Activated CD8-positive, alpha-beta memory T cell treated with anti-CD3 and anti-CD28 coated beads, Interleukin-2, amount 50 U/mL, for 1 hour (primary cell): Measurements from ENCODE around the gene CCR6.

Experiments
- DNase-seq: peaks from one replicate; pipeline ENCODE4 v3.0.0-alpha.2; 2020; ENCODE audit errors: extremely low read depth

Gene CCR6

GRCh38 chr6:167119670-167120582 is 3.0 kb upstream of the CCR6 start:
- DNase-seq, result no peak

- no peak for DNase-seq
Measured at GRCh38 chr6:167120583-167120903, 2.4 kb upstream of the CCR6 start.

GRCh38 chr6:167121335-167121841 is 1.5 kb upstream of the CCR6 start:
- DNase-seq, result no peak

DNA sequence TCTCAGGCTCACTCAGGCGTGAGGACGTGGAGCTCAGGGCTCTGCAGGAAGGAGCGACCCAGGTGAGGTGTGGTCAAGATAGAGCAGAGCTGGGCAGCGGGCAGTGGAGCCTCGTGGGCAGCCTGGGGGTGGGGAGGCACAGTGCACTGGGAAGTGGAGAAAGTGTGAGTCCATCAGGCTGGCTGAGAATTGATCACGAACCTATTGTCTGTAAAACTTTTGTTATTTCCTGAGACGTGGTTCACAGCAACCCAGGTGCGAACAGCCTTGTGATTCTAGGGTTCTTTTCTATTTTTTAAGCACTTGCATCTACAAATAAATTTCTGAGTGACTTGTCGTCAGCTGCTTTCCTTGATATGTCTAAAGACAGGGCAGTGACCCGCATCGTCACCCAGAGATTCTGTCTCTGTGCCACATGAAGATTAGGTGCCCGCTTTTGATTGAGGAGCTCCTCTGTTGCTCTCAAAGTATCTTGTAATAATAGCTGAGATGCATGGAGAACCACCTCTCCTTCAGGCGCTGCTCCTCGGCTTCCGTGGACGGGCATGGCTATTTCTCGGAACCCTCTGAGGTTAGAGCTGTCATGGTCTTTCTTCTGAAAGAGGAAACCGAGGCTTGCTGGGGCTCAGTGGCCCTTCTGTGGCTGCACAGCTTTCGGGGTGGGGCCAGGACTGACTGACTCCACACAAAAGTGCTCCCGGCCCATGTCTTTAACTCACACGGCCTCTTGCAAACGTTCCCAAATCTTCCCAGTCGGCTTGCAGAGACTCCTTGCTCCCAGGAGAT is 662 bp upstream of the CCR6 start:
- DNase-seq, result no peak

DNA sequence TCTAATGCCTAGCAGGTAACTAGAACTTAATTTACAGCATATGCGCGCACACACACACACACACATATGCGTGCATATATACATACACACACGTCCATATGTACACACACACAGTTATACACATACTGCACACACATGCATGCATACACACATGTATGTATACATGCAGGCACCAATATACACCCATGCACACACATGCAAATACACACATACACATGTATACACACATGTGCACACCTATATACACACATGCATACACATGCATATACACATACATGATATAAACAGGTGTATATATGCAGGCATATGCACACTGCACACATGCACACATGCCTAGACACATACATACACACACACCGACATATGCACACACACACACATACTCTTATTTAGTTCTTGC is 1.9 kb downstream of the CCR6 start:
- DNase-seq, result no peak

GRCh38 chr6:167125410-167125809 is 2.5 kb downstream of the CCR6 start:
- DNase-seq, result no peak

DNA sequence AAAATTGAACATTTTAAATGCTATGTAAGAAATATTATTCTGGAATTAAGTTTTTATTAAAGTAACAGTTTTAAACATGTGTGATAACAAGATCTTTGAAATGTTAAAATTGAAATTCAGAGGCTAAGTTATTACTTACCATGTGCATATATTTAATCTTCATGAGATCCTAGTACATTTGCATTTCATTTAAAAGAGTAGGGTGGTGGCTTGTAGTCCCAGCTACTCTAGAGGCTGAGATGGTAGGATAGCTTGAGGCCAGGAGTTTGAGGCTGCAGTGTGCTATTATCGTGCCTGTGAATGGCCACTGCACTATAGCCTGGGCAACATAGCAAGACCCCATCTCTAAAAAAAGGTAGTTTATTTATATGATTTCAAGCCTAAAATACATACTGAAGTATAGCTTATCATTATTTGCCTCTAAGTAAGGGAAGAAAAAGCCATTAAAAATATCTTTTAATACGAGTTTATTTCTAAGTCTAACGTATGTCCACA is 3.0 kb downstream of the CCR6 start:
- no peak for DNase-seq

DNA sequence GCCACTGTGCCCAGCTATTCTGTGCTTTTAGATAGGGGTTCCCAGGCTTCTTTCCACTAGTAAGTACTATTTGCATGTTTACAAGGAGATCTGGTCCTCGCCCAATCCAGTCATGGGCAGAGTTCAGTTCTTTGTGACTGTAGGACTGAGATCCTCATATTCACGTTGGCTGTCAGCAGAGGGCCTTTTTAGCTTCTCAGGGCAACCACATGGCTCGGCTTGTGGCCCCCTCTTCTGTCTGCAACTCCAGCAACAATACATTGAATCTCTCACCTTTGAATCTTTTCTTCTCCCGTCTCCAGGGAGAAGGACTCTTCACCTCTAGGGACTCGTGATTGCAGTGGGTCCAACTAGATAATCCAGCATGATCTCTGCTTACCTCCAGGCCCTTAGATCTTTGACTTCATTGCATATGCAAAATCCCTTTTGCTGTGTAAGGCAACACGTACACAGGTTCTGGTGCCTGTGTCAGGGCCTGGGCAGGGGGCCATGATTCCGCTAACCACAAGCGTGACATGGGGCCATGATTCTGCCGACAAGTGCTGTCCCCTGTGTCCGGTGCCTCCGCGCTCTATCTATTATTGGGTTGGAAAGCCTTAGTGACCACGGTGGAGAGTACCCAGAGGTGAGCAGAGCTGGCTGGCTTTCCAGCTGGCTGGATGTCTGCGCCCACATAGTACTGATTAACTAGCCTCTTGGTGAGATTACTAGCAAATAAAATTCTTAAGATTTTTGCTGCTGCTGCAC is 5.1 kb downstream of the CCR6 start:
- DNase-seq, result no peak

DNA sequence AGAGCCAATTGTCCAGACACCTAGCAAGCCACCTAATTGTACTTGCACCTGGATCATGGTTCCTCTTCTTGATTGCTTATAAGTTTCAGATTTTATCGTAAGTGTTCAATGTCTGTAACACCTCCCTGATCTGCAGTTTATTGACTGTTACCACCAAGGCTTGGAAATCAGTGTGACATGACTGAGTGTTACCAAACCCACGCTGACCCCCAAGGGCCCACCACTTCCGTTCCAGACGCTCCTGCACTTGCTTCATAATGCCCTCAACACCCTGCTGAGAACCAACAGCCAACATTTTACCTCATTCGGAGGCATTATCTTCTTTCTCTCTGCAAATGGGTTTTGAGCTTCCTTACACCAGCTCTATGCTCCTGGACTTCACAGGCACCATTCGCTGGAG is 6.3 kb downstream of the CCR6 start:
- no peak for DNase-seq

GRCh38 chr6:167129562-167129961 is 6.7 kb downstream of the CCR6 start:
- no peak for DNase-seq

- DNase-seq, result no peak
Measured at GRCh38 chr6:167130008-167130677, 7.2 kb downstream of the CCR6 start.

DNA sequence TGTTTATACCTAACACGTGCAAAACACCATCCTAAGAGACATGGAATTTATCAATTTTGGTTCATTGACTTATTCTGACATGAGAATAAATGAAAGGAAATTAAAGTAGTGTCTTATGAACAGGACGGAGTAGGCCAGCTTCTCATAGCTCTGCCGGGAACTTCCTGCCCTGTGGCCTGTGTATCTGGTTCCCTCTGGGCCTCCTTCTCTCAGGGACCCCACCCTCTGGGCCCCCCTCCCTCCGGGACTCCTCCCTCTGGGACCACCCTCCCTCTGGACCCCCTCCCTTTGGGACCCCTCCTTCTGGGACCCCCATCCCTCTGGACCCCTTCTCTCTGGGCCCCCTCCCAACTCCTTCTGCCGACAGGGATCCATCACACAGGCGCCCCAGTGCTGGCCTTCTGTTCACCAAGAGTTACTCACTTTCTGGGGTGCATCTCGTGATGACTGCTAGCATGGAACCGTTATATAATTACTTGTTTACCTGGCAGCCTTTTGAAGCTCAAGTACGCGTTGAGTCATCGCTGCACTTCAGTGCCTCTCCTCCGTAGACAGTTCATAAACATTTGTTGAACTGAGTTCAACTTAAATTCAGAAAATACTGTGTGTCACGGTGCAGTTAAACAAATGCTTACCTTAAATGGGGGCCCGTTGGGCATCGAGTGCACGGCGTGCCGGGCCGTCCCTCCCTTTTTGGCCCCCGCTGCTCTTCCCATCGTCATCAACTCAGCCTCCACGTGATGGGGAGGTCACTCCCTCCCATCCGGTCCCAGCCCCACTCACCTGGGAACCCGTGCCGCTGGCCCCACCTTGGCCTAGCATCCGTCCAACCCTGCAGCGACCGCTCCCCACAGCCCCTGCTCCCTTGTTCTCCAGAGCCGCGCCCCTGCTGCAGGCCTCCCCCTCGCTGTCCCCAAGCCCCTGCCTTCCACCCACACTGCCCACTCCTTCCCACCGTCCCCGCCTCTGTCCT is 8.1 kb downstream of the CCR6 start:
- DNase-seq, result no peak

DNA sequence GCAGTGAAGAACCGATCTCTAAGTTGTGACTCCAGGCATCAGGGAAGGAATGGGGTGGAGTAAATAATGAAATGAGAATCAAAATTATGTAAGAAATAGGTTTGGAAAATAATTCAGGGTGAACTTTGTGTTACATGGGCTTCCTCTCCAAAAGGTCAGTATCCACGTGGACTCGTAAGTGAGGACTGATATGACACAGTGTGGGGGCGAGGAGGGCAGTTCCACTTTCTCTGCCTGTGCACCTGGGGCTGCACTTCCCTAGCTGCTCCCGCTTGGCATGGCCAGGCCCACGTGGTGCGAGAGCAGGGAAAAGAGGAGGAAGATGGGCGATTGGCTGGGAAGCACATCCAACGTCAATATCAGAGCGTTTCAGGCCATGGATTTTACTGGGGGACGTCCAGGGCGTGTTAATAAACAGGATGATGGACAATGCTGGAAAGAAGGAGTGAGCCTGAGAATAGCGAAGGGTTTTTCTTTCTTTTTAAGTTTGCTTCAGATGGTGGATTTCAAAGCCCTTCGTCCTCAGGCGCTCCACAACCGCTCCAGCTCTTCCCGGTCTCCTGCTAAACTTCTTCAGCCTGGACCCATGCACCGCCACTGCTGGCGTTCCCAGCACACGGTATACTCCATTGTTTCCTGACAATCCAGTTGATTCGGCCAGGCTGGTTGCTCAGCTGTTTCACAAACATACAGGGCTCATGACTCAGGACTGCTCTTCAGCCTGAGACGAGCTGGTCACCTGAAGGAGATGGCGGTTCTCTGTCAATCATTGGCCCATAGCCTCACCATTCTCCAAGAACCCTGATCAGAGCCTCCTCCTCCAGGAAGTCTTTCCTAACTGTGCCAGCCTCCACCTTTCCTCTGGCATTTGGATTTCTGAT is 11.8 kb downstream of the CCR6 start:
- DNase-seq, result no peak

DNA sequence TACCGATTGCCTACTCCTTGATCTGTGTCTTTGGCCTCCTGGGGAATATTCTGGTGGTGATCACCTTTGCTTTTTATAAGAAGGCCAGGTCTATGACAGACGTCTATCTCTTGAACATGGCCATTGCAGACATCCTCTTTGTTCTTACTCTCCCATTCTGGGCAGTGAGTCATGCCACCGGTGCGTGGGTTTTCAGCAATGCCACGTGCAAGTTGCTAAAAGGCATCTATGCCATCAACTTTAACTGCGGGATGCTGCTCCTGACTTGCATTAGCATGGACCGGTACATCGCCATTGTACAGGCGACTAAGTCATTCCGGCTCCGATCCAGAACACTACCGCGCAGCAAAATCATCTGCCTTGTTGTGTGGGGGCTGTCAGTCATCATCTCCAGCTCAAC is 13.5 kb downstream of the CCR6 start:
- no peak for DNase-seq

DNA sequence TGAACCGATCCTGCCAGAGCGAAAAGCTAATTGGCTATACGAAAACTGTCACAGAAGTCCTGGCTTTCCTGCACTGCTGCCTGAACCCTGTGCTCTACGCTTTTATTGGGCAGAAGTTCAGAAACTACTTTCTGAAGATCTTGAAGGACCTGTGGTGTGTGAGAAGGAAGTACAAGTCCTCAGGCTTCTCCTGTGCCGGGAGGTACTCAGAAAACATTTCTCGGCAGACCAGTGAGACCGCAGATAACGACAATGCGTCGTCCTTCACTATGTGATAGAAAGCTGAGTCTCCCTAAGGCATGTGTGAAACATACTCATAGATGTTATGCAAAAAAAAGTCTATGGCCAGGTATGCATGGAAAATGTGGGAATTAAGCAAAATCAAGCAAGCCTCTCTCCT is 14.2 kb downstream of the CCR6 start:
- no peak for DNase-seq

GRCh38 chr6:167137881-167138280 is 15.0 kb downstream of the CCR6 start:
- DNase-seq, result no peak

DNA sequence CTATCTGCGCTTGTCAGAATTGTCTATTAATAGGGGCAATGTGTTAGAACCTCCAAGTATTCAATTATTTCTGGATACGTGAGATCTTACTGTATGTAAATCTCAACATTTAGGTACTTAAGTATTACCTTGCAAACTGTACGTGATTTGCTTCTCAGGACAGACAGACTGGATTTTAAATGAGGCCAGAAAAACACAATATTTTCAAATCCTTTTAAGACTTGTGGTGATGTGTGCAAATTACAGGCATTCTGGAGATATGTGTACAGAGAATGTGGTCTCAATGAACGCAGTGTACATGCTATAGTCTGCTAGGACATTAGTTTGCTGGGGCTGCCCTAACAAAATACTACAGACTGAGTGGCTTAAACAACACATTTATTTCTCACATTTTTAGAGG is 16.9 kb downstream of the CCR6 start:
- no peak for DNase-seq

DNA sequence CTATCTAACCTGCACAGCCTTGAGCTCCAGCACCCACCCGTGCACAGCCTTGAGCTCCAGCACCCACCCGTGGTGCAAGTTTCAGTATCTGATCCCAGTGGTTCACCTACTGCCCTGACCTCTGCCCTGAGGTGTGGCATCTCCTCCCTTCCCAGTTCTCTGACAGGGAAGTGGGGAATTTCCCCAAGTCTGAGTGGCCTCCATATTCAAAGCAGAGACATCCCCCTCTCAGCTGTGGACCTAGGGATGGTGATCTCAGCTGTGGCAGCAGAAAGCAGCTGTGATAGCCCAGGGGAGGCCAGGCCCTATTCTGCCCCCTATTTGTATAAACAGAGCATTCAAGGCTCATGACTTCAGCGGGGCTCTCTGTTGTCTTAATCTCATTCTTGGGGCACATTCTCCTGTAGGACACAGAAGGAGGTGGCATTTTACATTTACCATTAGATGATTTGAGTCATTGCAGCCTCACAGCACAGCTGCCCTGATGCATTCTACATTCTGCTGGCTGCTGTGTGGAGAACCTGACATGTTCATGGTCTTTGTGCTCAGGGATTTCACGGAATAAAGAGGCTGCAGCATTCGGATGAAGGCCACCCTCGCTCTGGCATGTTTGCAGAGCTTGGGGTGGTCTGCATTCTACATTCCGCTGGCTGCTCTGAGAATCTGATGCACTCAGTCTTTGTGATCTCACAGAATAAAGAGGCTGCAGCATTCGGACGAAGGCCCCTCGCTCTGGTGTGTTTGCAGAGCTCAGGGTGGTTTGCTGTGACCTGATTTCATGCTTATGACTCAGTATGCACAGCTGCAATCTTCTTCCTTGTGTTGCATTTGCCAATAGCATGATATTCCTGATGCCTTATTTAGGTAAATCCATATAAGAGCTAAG is 17.9 kb downstream of the CCR6 start:
- no peak for DNase-seq
